Measurements from ENCODE around the gene MCTP2. TPM values are rescaled to one million over a fixed set of nuclear protein-coding genes. Genes with fewer than 3 reads are reported as not detected.

Gene MCTP2
- total and polyA plus RNA-seq, 5 donors from 2014 or later = 1.1 to 6.4 (median 2.8) TPM

DNA sequence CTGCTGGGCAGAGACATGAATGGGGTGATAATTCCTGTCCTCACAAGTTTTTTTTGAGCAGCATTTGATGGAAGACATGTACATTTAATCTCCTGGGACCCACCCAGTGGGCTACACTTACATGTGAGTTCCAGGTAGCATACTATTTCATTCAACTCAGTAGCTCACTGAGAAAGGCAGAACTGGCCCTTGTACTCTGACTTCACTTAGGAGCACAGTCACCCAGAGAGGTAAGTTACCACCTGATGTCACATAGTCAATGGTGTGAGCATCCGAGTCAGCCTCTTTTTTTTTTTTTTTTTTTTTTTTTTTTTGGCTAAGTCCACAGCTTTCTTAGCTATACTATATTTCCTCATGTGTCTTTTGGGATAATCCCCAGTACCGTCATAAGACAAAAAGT, 32.7 kb upstream of the MCTP2 start:
- Histone ChIP-seq H3K36me3 (ENCODE audit: control insufficient read depth, insufficient read depth, low read length) (no peaks in the 10 kb centered on the region), H3K27me3 (ENCODE audit: control insufficient read depth, insufficient read depth, low read length) (no peaks in the 10 kb centered on the region), H3K4me1 (ENCODE audit: control insufficient read depth, insufficient read depth, low read length, poor library complexity, severe bottlenecking) (no peaks in the 10 kb centered on the region), H3K27ac (ENCODE audit: insufficient read depth, low read length, poor library complexity, severe bottlenecking) (no peak overlapping the region), H3K9me3 (ENCODE audit: control insufficient read depth in 2 of 2, low read length in 2 of 2) (no peaks in the 10 kb centered on the region), H3K4me3 (ENCODE audit: low read depth, low read length) (no peak overlapping the region)
- Mint-ChIP-seq H3K27me3 (no peaks in the 10 kb centered on the region), H3K4me3 (no peak overlapping the region), H3K27ac (no peak overlapping the region), H3K9me3 (peaks cover 0 to 1% (median 0%) of the 10 kb centered on the region in 7 donors), H3K4me1 (no peaks in the 10 kb centered on the region), H3K36me3 (no peaks in the 10 kb centered on the region)
- ATAC-seq (ENCODE audit: low read depth in 2 of 2) (no peak), DNase-seq (no peak)

DNA sequence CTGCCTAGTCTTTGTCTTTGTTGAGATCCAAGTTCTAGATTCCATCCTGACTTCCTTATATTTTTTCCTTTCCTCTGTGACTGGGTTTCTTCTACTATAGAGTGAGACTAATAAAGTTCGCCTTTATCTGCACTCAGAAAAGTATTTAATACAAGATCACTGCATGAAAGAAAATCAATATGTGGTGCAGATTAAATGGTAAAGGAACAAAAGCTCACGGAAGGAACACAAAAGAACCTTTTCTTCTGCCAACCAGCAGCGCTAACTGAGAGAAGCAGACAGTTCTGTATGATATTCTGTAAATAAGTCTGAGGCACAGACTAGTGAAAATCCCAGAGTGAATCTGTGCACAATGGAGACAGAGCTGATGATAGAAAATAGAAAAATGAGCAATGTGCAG, 31.6 kb upstream of the MCTP2 start:
- no peaks in the 10 kb centered on the region for H3K36me3 ChIP-seq (ENCODE audit: control insufficient read depth, insufficient read depth, low read length)
- no peak overlapping the region for H3K4me3 ChIP-seq (ENCODE audit: low read depth, low read length)
- H3K36me3 Mint-ChIP-seq = no peaks in the 10 kb centered on the region
- H3K4me1 Mint-ChIP-seq = no peaks in the 10 kb centered on the region
- DNase-seq (no peak), ATAC-seq (ENCODE audit: low read depth in 2 of 2) (no peak)
- H3K4me1 ChIP-seq (ENCODE audit: control insufficient read depth, insufficient read depth, low read length, poor library complexity, severe bottlenecking) = no peaks in the 10 kb centered on the region
- H3K9me3 ChIP-seq (ENCODE audit: control insufficient read depth in 2 of 2, low read length in 2 of 2) = no peaks in the 10 kb centered on the region
- no peak overlapping the region for H3K27ac ChIP-seq (ENCODE audit: insufficient read depth, low read length, poor library complexity, severe bottlenecking)
- no peak overlapping the region for H3K27ac Mint-ChIP-seq
- H3K27me3 ChIP-seq (ENCODE audit: control insufficient read depth, insufficient read depth, low read length) = no peaks in the 10 kb centered on the region
- H3K9me3 Mint-ChIP-seq = peaks cover 0 to 1% (median 0%) of the 10 kb centered on the region in 7 donors
- H3K27me3 Mint-ChIP-seq = no peaks in the 10 kb centered on the region
- no peak overlapping the region for H3K4me3 Mint-ChIP-seq

DNA sequence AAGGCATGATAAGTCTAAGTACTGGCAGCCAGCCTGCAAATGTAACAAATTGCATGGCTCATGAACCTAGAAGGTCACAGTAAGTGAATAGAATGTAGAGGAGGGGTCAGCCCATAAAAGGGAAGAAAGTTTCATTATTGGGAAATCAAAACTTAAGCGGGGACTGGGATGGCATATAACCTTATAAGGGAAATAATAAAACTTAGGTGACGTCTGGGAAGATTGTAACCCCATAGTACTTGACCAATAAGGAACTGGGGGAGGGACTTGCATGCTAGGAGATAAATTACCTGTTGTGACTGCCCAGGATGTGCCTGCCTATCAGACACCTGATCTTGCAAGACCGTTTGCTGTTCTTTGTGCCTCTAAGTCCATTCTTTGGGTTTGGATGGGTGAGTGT, 28.1 kb upstream of the MCTP2 start:
- Mint-ChIP-seq H3K4me3 (no peak overlapping the region), H3K27me3 (no peaks in the 10 kb centered on the region), H3K27ac (no peak overlapping the region), H3K4me1 (peaks cover 0 to 9% (median 3%) of the 10 kb centered on the region in 4 donors), H3K9me3 (peaks cover 0 to 1% (median 0%) of the 10 kb centered on the region in 7 donors), H3K36me3 (no peaks in the 10 kb centered on the region)
- Histone ChIP-seq H3K4me3 (ENCODE audit: low read depth, low read length) (no peak overlapping the region), H3K4me1 (ENCODE audit: control insufficient read depth, insufficient read depth, low read length, poor library complexity, severe bottlenecking) (no peaks in the 10 kb centered on the region), H3K9me3 (ENCODE audit: control insufficient read depth in 2 of 2, low read length in 2 of 2) (no peaks in the 10 kb centered on the region), H3K27ac (ENCODE audit: insufficient read depth, low read length, poor library complexity, severe bottlenecking) (no peak overlapping the region), H3K27me3 (ENCODE audit: control insufficient read depth, insufficient read depth, low read length) (no peaks in the 10 kb centered on the region), H3K36me3 (ENCODE audit: control insufficient read depth, insufficient read depth, low read length) (no peaks in the 10 kb centered on the region)
- ATAC-seq (ENCODE audit: low read depth in 2 of 2) = no peak
- no peak for DNase-seq

DNA sequence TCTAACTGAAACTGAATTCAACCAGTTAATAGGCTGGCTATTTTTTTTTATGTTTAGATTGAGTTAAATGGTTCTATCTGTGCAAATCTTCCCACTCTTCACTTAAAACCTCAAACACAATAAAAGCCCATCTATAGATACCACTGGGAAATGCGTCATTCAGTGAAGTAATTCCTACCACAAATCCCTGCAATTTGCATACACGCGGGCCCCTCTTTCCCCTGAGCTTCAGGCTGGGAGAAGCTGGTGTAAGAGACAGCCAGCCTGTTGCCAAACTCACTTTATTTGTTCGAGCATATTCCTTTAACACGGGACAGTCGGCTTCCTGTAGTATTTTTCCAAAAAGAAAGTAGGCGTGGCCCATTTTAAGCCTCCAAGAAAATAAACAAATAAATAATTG, 26.0 kb upstream of the MCTP2 start:
- no peak overlapping the region for H3K27ac Mint-ChIP-seq
- no peak for DNase-seq

DNA sequence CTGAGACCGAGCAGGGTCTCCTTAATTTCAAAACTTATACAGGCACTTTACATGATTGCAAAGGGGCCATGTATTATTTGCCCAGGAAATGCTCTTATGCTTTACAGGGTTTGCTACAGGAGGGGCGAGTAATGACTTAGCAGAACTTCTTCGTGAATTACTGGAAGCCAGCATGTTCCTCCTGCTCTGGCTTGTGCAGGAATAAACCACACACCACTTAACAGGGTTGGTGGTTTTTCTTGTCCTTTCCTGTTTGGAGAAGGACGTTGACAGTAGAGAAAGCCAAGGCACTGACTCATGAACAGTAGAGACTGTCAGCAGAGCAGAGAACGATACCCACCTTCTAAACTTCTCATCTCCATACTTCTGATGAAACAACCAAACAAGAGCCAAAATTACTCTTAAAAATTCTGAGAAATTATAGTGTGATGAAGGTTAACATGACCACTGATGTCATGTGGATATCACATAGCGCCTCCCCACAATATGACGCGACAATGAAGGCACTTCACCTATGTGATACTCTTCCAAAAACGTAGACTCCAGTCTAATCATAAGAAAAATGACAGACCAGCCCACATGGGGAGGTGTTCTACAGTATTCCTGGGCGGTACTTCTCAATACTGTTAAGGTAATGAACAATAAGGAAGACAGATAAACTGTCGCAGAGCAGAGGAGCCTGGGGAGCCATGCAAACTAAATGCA, 24.7 kb upstream of the MCTP2 start:
- H3K27ac Mint-ChIP-seq = peak overlapping the region in 1 of 3 donors; percentile 45
- H3K4me3 Mint-ChIP-seq = no peak overlapping the region
- peaks cover 4% of the 10 kb centered on the region for H3K27me3 Mint-ChIP-seq
- H3K4me1 Mint-ChIP-seq = peaks cover 0 to 9% (median 3%) of the 10 kb centered on the region in 4 donors
- Histone ChIP-seq H3K4me3 (ENCODE audit: low read depth, low read length) (no peak overlapping the region), H3K9me3 (ENCODE audit: control insufficient read depth in 2 of 2, low read length in 2 of 2) (no peaks in the 10 kb centered on the region), H3K27ac (ENCODE audit: insufficient read depth, low read length, poor library complexity, severe bottlenecking) (no peak overlapping the region), H3K4me1 (ENCODE audit: control insufficient read depth, insufficient read depth, low read length, poor library complexity, severe bottlenecking) (no peaks in the 10 kb centered on the region), H3K27me3 (ENCODE audit: control insufficient read depth, insufficient read depth, low read length) (no peaks in the 10 kb centered on the region), H3K36me3 (ENCODE audit: control insufficient read depth, insufficient read depth, low read length) (no peaks in the 10 kb centered on the region)
- DNase-seq (peak in 1 of 3 donors; percentile 53), ATAC-seq (ENCODE audit: low read depth in 2 of 2) (peak; percentile 47 to 59)
- no peaks in the 10 kb centered on the region for H3K36me3 Mint-ChIP-seq
- H3K9me3 Mint-ChIP-seq = peaks cover 0 to 5% (median 0%) of the 10 kb centered on the region in 7 donors

More for the DNA sequence above, 26.0 kb upstream of the MCTP2 start:
- Mint-ChIP-seq H3K4me3 (no peak overlapping the region), H3K4me1 (peaks cover 0 to 9% (median 3%) of the 10 kb centered on the region in 4 donors), H3K27me3 (no peaks in the 10 kb centered on the region), H3K36me3 (no peaks in the 10 kb centered on the region), H3K9me3 (peaks cover 0 to 2% (median 0%) of the 10 kb centered on the region in 7 donors)
- no peaks in the 10 kb centered on the region for H3K27me3 ChIP-seq (ENCODE audit: control insufficient read depth, insufficient read depth, low read length)
- ATAC-seq (ENCODE audit: low read depth in 2 of 2) = no peak
- no peak overlapping the region for H3K27ac ChIP-seq (ENCODE audit: insufficient read depth, low read length, poor library complexity, severe bottlenecking)
- H3K9me3 ChIP-seq (ENCODE audit: control insufficient read depth in 2 of 2, low read length in 2 of 2) = no peaks in the 10 kb centered on the region
- no peak overlapping the region for H3K4me3 ChIP-seq (ENCODE audit: low read depth, low read length)
- H3K4me1 ChIP-seq (ENCODE audit: control insufficient read depth, insufficient read depth, low read length, poor library complexity, severe bottlenecking) = no peaks in the 10 kb centered on the region
- no peaks in the 10 kb centered on the region for H3K36me3 ChIP-seq (ENCODE audit: control insufficient read depth, insufficient read depth, low read length)

DNA sequence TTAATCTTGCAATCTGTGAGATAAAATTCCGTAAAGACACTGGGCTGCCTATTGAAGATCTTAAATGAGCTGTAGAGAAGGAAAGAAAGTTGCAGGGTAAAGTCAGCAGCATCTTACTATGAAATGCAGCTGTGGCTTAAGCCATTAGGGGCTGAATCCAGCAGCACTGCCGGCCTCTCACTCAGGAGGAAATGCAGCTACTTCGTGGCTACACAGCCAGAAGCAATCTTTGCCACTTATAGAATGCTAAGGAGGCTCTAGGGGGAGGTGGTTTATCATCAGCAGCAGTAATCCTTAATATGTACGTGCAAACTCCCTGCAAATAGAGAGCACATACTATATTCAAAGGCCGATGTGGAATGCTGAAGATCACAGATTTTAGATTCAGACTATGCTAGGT, 19.1 kb upstream of the MCTP2 start:
- H3K4me3 Mint-ChIP-seq = no peak overlapping the region
- H3K9me3 Mint-ChIP-seq = peaks cover 0 to 7% (median 1%) of the 10 kb centered on the region in 7 donors
- H3K36me3 Mint-ChIP-seq = no peaks in the 10 kb centered on the region
- no peaks in the 10 kb centered on the region for H3K4me1 Mint-ChIP-seq
- H3K27ac ChIP-seq (ENCODE audit: insufficient read depth, low read length, poor library complexity, severe bottlenecking) = no peak overlapping the region
- DNase-seq (no peak), ATAC-seq (ENCODE audit: low read depth in 2 of 2) (no peak)
- H3K4me3 ChIP-seq (ENCODE audit: low read depth, low read length) = no peak overlapping the region
- H3K27me3 ChIP-seq (ENCODE audit: control insufficient read depth, insufficient read depth, low read length) = peaks cover 2% of the 10 kb centered on the region
- no peaks in the 10 kb centered on the region for H3K9me3 ChIP-seq (ENCODE audit: control insufficient read depth in 2 of 2, low read length in 2 of 2)
- peaks cover 4% of the 10 kb centered on the region for H3K27me3 Mint-ChIP-seq
- H3K27ac Mint-ChIP-seq = no peak overlapping the region
- H3K4me1 ChIP-seq (ENCODE audit: control insufficient read depth, insufficient read depth, low read length, poor library complexity, severe bottlenecking) = no peaks in the 10 kb centered on the region
- no peaks in the 10 kb centered on the region for H3K36me3 ChIP-seq (ENCODE audit: control insufficient read depth, insufficient read depth, low read length)

DNA sequence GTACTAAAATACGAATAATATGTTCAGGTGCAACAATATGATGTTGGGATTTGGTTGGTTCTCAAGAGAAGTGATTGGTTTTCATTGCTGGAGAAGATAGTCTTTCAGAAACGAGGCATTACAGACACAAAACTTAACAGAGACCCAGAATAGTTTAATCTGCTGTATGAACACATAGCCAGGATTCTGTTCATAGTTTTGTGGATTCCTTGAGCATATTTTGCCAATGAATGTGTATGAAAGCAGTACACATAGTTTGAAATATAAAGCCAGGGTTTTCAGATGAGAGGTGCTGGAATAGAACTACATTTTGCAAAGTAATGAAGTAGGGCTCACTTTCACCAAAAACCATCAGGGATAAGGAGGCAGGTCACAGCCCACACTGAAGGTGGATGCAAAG, 5.7 kb upstream of the MCTP2 start:
- DNase-seq = no peak
- H3K9me3 ChIP-seq (ENCODE audit: control insufficient read depth in 2 of 2, low read length in 2 of 2) = peaks cover 0 to 2% of the 10 kb centered on the region in 2 experiments
- peaks cover 9% of the 10 kb centered on the region for H3K27me3 Mint-ChIP-seq
- H3K4me3 Mint-ChIP-seq = no peak overlapping the region
- no peak overlapping the region for H3K27ac Mint-ChIP-seq
- H3K27ac ChIP-seq (ENCODE audit: insufficient read depth, low read length, poor library complexity, severe bottlenecking) = no peak overlapping the region
- H3K36me3 ChIP-seq (ENCODE audit: control insufficient read depth, insufficient read depth, low read length) = no peaks in the 10 kb centered on the region
- H3K27me3 ChIP-seq (ENCODE audit: control insufficient read depth, insufficient read depth, low read length) = no peaks in the 10 kb centered on the region
- no peak for ATAC-seq (ENCODE audit: low read depth in 2 of 2)
- H3K4me1 Mint-ChIP-seq = peaks cover 11 to 15% (median 14%) of the 10 kb centered on the region in 4 donors
- H3K36me3 Mint-ChIP-seq = no peaks in the 10 kb centered on the region
- peaks cover 0 to 3% (median 1%) of the 10 kb centered on the region in 7 donors for H3K9me3 Mint-ChIP-seq
- peaks cover 13% of the 10 kb centered on the region for H3K4me1 ChIP-seq (ENCODE audit: control insufficient read depth, insufficient read depth, low read length, poor library complexity, severe bottlenecking)
- no peak overlapping the region for H3K4me3 ChIP-seq (ENCODE audit: low read depth, low read length)

DNA sequence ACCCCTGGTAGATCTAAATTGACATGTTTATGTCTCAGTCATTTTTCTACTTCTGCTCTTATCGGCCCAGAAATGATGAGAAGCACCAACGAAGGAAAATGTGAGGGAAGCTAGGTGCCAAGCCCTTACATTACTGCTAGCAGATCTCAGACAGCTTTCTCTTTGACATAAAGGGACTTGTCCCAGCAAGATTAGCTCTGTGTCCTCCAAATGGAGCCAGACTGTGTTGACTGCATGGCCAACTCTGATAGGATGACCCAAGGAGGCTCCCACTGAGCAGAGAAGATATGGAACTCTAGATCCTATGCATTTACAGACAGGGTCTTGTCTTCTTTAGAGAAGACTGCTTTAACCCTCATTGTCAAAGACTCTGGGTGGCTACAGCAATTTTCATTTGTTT, 2.8 kb upstream of the MCTP2 start:
- no peak overlapping the region for H3K27ac ChIP-seq (ENCODE audit: insufficient read depth, low read length, poor library complexity, severe bottlenecking)
- H3K4me3 ChIP-seq (ENCODE audit: low read depth, low read length) = no peak overlapping the region
- H3K36me3 Mint-ChIP-seq = no peaks in the 10 kb centered on the region
- no peaks in the 10 kb centered on the region for H3K27me3 ChIP-seq (ENCODE audit: control insufficient read depth, insufficient read depth, low read length)
- no peaks in the 10 kb centered on the region for H3K9me3 ChIP-seq (ENCODE audit: control insufficient read depth in 2 of 2, low read length in 2 of 2)
- ATAC-seq (ENCODE audit: low read depth in 2 of 2) = no peak
- H3K27me3 Mint-ChIP-seq = peaks cover 9% of the 10 kb centered on the region
- peaks cover 20 to 31% (median 24%) of the 10 kb centered on the region in 4 donors for H3K4me1 Mint-ChIP-seq
- peak overlapping the region in 1 of 3 donors; percentile 30 for H3K27ac Mint-ChIP-seq
- H3K36me3 ChIP-seq (ENCODE audit: control insufficient read depth, insufficient read depth, low read length) = no peaks in the 10 kb centered on the region
- H3K9me3 Mint-ChIP-seq = peaks cover 0 to 1% (median 0%) of the 10 kb centered on the region in 7 donors
- H3K4me1 ChIP-seq (ENCODE audit: control insufficient read depth, insufficient read depth, low read length, poor library complexity, severe bottlenecking) = peaks cover 22% of the 10 kb centered on the region
- DNase-seq = no peak
- no peak overlapping the region for H3K4me3 Mint-ChIP-seq

Data from CD4-positive, CD25-positive, alpha-beta regulatory T cell (primary cell).